Fibroblast of lung (primary cell): ENCODE data around the gene NCAPH2. TPM values are rescaled to one million over a fixed set of nuclear protein-coding genes. Genes with fewer than 3 reads are reported as not detected.
A peak's percentile ranks its signal among the peaks of the same experiment; 100 is the strongest.

Experiments
- DNase-seq, 2 donors: peaks; one replicate each; pipeline versions ENCODE4 v3.0.0 to v3.0.0-alpha.2; 2010; ENCODE audit warnings: low read depth in 2 of 2
- H2AFZ ChIP-seq: 2 replicates; pipeline ENCODE4 v1.5.1; 2012; ENCODE audit warnings: low read length, control low read depth, inconsistent platforms
- H3K27ac ChIP-seq: 2 replicates; pipeline ENCODE4 v1.5.1; 2011; ENCODE audit warnings: low read length, control low read depth; ENCODE audit not compliant: insufficient read depth
- H3K27me3 ChIP-seq: 2 replicates; pipeline ENCODE4 v1.5.1; 2011; ENCODE audit warnings: mild to moderate bottlenecking, low read length; ENCODE audit not compliant: control insufficient read depth, insufficient read depth
- H3K36me3 ChIP-seq: 2 replicates; pipeline ENCODE4 v1.5.1; 2011; ENCODE audit warnings: low read length; ENCODE audit not compliant: control insufficient read depth, insufficient read depth
- H3K4me1 ChIP-seq: 2 replicates; pipeline ENCODE4 v1.5.1; 2011; ENCODE audit warnings: low read length; ENCODE audit not compliant: control insufficient read depth, insufficient read depth; ENCODE audit errors: extremely low read depth
- H3K4me2 ChIP-seq: 2 replicates; pipeline ENCODE4 v1.5.1; 2011; ENCODE audit warnings: low read length, control low read depth; ENCODE audit not compliant: insufficient read depth; ENCODE audit errors: extremely low read depth
- H3K4me3 ChIP-seq, 4 experiments: fragments of 200-600 bp in 1 of 4; sonication (generic) in 1 of 4; replicated peaks in 1 of 4; 2 replicates each; pipeline ENCODE4 v1.5.1; 2011 to 2016; ENCODE audit warnings: low read length in 4 of 4, low read depth in 3 of 4, mild to moderate bottlenecking in 3 of 4, control low read depth in 2 of 4, inconsistent platforms in 1 of 4, mixed read lengths in 1 of 4; ENCODE audit not compliant: insufficient read depth in 1 of 4; ENCODE audit errors: control extremely low read depth in 1 of 4
- H3K79me2 ChIP-seq: 2 replicates; pipeline ENCODE4 v1.5.1; 2012; ENCODE audit warnings: mild to moderate bottlenecking, low read length, inconsistent platforms; ENCODE audit not compliant: control insufficient read depth, insufficient read depth
- H3K9ac ChIP-seq: 2 replicates; pipeline ENCODE4 v1.5.1; 2011; ENCODE audit warnings: mild to moderate bottlenecking, low read length, control low read depth; ENCODE audit not compliant: insufficient read depth
- H3K9me3 ChIP-seq: 2 replicates; pipeline ENCODE4 v1.5.1; 2012; ENCODE audit warnings: low read depth, low read length; ENCODE audit not compliant: control insufficient read depth, insufficient read depth
- H4K20me1 ChIP-seq: 2 replicates; pipeline ENCODE4 v1.5.1; 2011; ENCODE audit warnings: low read length; ENCODE audit not compliant: control insufficient read depth, insufficient read depth; ENCODE audit errors: extremely low read depth
- EZH2 ChIP-seq: IDR thresholded peaks from 2 replicates; pipeline ENCODE4 v1.5.1; 2012; ENCODE audit warnings: low read length, control low read depth, mild to moderate bottlenecking; ENCODE audit errors: missing control alignments
- polyA plus RNA-seq, 2 donors: library from polyadenylated mRNA; depleted of rRNA in 1 of 2; stranded (reverse) in 1 of 2; unstranded in 1 of 2; fragments of >200 nt; gene quantifications; 2 replicates each; pipeline ENCODE4 v1.2.1, GENCODE V29; 2011 to 2012; ENCODE audit warnings: missing spikeins in 1 of 2
- total RNA-seq: library from RNA; depleted of rRNA; stranded (reverse); fragments of >200 nt; gene quantifications from 2 replicates; pipeline ENCODE4 v1.2.1, GENCODE V29; 2014
- TF ChIP-seq, protein P1 (sequence below), 2 donors: IDR thresholded peaks in 1 of 2; conservative IDR thresholded peaks in 1 of 2; 1 replicate in 1 of 2; 2 replicates in 1 of 2; pipeline ENCODE4 v1.5.1; 2011 to 2012; ENCODE audit warnings: low read length in 2 of 2, control low read depth in 1 of 2, inconsistent platforms in 1 of 2, low read depth in 1 of 2, mild to moderate bottlenecking in 1 of 2

Gene NCAPH2
- total and polyA plus RNA-seq, 2 donors (not counting 1 experiment from before 2014, with no cell fraction given) = 12.0 to 18.3 TPM

DNA sequence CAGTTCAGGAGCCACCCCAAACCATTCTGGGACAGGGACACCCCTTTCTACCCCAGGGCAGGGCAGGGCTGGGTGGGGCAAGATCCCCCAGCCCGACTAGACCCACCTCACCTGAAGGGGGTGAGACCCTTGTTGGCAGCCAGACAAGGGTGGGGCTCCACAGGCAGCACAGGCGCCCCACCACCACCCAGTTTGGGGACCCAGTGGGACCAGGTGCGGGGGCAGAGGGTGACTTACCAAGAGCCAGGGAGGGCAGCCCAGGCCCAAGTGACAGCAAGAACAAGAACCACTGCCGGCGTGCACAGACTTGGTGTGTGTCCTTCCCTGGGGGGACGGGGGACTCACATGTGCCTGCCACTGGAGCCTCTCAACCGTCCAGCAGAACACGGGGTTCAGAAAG is 24.5 kb upstream of the NCAPH2 start:
- H3K27ac ChIP-seq = no peak overlapping the region
- H3K27me3 ChIP-seq = peaks cover 32% of the 10 kb centered on the region
- H3K4me2 ChIP-seq = no peak overlapping the region
- H3K9me3 ChIP-seq = no peaks in the 10 kb centered on the region
- DNase-seq = no peak
- no peak overlapping the region for H3K4me3 ChIP-seq
- no peak overlapping the region for H2AFZ ChIP-seq
- H3K4me1 ChIP-seq = no peaks in the 10 kb centered on the region
- no peaks in the 10 kb centered on the region for H4K20me1 ChIP-seq
- TF ChIP-seq, protein P1, sequence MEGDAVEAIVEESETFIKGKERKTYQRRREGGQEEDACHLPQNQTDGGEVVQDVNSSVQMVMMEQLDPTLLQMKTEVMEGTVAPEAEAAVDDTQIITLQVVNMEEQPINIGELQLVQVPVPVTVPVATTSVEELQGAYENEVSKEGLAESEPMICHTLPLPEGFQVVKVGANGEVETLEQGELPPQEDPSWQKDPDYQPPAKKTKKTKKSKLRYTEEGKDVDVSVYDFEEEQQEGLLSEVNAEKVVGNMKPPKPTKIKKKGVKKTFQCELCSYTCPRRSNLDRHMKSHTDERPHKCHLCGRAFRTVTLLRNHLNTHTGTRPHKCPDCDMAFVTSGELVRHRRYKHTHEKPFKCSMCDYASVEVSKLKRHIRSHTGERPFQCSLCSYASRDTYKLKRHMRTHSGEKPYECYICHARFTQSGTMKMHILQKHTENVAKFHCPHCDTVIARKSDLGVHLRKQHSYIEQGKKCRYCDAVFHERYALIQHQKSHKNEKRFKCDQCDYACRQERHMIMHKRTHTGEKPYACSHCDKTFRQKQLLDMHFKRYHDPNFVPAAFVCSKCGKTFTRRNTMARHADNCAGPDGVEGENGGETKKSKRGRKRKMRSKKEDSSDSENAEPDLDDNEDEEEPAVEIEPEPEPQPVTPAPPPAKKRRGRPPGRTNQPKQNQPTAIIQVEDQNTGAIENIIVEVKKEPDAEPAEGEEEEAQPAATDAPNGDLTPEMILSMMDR (conservative IDR thresholded peaks at IDR 0.05 in 1 of 2, IDR thresholded peaks at IDR 0.05 in 1 of 2; ENCODE audit: low read depth in 1 of 2, low read length in 2 of 2) = no peak
- no peak for TF ChIP-seq EZH2
- H3K79me2 ChIP-seq = no peaks in the 10 kb centered on the region
- no peaks in the 10 kb centered on the region for H3K36me3 ChIP-seq
- no peak overlapping the region for H3K9ac ChIP-seq

- no peak overlapping the region for H3K27ac ChIP-seq
- no peaks in the 10 kb centered on the region for H4K20me1 ChIP-seq
- no peak overlapping the region for H2AFZ ChIP-seq
- H3K27me3 ChIP-seq = peaks cover 29% of the 10 kb centered on the region
- no peak overlapping the region for H3K4me2 ChIP-seq
- DNase-seq = no peak
- no peaks in the 10 kb centered on the region for H3K79me2 ChIP-seq
- H3K9ac ChIP-seq = no peak overlapping the region
- TF ChIP-seq, protein P1 (conservative IDR thresholded peaks at IDR 0.05 in 1 of 2, IDR thresholded peaks at IDR 0.05 in 1 of 2; ENCODE audit: low read depth in 1 of 2, low read length in 2 of 2) = no peak
- no peak for TF ChIP-seq EZH2
- H3K36me3 ChIP-seq = no peaks in the 10 kb centered on the region
- H3K4me3 ChIP-seq = no peak overlapping the region
- no peaks in the 10 kb centered on the region for H3K4me1 ChIP-seq
- H3K9me3 ChIP-seq = no peaks in the 10 kb centered on the region
Measured at GRCh38 chr22:50483977-50484853, 23.8 kb upstream of the NCAPH2 start.

DNA sequence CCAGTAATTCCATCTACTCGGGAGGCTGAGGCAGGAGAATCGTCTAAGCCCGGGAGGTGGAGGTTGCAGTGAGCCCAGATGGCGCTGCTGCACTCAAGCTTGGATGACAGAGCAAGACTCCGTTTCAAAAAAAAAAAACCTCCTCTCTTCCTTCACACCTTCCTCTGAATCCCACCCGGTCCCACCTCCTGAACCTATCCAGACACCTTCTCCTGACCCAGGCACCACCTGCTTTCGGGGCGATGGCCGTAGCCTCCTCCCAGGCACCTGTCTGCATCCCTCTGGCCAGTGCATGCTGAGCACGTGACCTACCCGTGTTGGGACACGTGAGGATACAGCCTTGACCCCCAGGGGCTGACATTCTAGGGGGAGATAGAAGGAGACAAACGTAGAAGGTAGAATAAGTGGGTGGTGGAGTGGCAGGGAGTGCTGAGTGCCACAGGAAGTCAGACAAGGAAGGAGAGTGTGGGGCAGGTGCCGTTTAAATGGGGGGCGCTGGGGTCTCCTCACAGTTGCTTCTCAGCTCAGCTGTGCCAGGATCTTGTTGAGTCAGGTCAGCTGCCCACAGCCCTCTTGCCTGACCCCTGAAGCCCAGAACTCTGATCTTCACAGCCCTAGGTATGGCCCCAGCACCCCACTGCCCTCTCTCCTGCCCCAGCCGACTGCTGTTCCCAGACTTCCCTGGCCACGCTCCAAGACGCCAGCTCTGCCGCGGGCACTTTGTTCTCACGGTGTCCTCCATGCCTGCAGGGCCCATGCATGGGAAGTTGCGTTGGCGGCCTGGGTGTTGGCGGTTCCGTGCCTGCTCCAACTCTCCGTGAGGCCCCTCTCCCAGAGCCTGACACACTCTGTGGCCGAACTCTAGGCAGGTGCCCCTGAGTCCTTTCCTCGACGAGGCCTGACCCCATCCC is 22.5 kb upstream of the NCAPH2 start:
- no peaks in the 10 kb centered on the region for H3K36me3 ChIP-seq
- no peaks in the 10 kb centered on the region for H3K79me2 ChIP-seq
- no peak overlapping the region for H3K9ac ChIP-seq
- no peaks in the 10 kb centered on the region for H3K4me1 ChIP-seq
- no peak overlapping the region for H3K4me3 ChIP-seq
- DNase-seq = no peak
- H3K27me3 ChIP-seq = peaks cover 24% of the 10 kb centered on the region
- no peak overlapping the region for H2AFZ ChIP-seq
- no peak overlapping the region for H3K27ac ChIP-seq
- TF ChIP-seq, protein P1 (conservative IDR thresholded peaks at IDR 0.05 in 1 of 2, IDR thresholded peaks at IDR 0.05 in 1 of 2; ENCODE audit: low read depth in 1 of 2, low read length in 2 of 2) = no peak
- peak; percentile 9 for TF ChIP-seq EZH2
- no peaks in the 10 kb centered on the region for H3K9me3 ChIP-seq
- no peaks in the 10 kb centered on the region for H4K20me1 ChIP-seq
- no peak overlapping the region for H3K4me2 ChIP-seq
